ENCODE data around the gene PSME2. TPM values are rescaled to one million over a fixed set of nuclear protein-coding genes. Genes with fewer than 3 reads are reported as not detected.

PSME2 gene
- total and polyA plus RNA-seq, 9 of the 15 experiments (the other 6 are each of a cell fraction or from before 2014, with no cell fraction given), result 111 to 579 (median 159) TPM

DNA sequence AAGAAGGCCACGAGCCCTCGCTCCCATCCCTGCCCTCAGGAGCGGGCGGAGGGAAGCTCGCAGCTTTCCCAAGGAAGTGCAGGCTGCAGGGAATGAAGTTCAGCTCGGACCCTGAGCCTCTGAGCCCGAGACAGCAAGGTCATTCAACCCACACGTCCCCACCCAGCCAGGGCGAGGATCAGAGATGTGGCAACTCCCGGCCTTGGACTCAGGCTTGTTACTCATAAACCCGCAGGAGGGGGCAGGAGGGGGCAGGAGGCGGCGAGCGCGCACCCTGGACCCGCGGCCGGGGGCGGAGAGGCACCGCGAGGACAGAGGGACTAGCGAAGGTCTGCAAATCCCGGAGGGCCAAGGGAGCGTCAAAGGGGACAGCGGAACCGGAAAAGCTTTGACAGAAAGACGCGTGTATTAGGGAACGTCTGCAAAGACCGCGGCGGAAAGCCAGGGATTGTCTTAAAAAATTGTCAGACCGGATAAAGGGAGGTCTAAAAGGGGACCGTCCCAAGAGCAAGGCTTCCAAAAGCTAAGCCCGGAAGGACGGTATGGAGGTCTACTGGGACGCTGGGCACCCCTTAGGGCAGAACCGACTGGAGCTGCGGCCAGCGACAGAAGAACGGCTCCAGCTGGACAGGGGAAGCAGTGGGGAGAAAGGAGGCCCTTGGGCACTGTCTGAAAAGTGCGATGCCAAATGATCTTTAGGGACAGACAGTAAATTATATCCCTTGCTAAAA, 32.4 kb downstream of the PSME2 start (continued):
- TF ChIP-seq PHF8 (IDR thresholded peaks at IDR 0.05; ENCODE audit: borderline replicate concordance, low read length) (peak; percentile 75), ZNF75A (CRISPR knock-in tag; IDR thresholded peaks at IDR 0.05) (no peak), ZFX (CRISPR knock-in tag; IDR thresholded peaks at IDR 0.05) (peak; percentile 92), YY1 (IDR thresholded peaks at IDR 0.05; ENCODE audit: borderline replicate concordance in 1 of 3, control insufficient read depth in 1 of 3, extremely low read depth in 1 of 3, insufficient read depth in 3 of 3, insufficient read length in 1 of 3, insufficient replicate concordance in 2 of 3, low read depth in 1 of 3, low read length in 2 of 3) (peak in 2 of 3 experiments; percentile 9 to 42), KDM2B (CRISPR knock-in tag; IDR thresholded peaks at IDR 0.05) (0 out of 2 replicates have a peak, but pooled peaks have one; percentile 33), POLR2A (conservative IDR thresholded peaks at IDR 0.05) (peak; percentile 88), ZNF436 (CRISPR knock-in tag; IDR thresholded peaks at IDR 0.05) (no peak), FOXP1 (CRISPR knock-in tag; IDR thresholded peaks at IDR 0.05) (no peak), IFI16 (CRISPR knock-in tag; IDR thresholded peaks at IDR 0.05) (no peak), NBN (IDR thresholded peaks at IDR 0.05; ENCODE audit: low read depth) (peak; percentile 45; the same call in 1 of the 2 replicates)
- TF ChIP-seq, protein P1, sequence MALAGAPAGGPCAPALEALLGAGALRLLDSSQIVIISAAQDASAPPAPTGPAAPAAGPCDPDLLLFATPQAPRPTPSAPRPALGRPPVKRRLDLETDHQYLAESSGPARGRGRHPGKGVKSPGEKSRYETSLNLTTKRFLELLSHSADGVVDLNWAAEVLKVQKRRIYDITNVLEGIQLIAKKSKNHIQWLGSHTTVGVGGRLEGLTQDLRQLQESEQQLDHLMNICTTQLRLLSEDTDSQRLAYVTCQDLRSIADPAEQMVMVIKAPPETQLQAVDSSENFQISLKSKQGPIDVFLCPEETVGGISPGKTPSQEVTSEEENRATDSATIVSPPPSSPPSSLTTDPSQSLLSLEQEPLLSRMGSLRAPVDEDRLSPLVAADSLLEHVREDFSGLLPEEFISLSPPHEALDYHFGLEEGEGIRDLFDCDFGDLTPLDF (CRISPR knock-in tag; IDR thresholded peaks at IDR 0.05), result no peak
- TF ChIP-seq, protein P2, sequence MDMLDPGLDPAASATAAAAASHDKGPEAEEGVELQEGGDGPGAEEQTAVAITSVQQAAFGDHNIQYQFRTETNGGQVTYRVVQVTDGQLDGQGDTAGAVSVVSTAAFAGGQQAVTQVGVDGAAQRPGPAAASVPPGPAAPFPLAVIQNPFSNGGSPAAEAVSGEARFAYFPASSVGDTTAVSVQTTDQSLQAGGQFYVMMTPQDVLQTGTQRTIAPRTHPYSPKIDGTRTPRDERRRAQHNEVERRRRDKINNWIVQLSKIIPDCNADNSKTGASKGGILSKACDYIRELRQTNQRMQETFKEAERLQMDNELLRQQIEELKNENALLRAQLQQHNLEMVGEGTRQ (CRISPR knock-in tag; IDR thresholded peaks at IDR 0.05), result no peak
- TF ChIP-seq, protein P3, sequence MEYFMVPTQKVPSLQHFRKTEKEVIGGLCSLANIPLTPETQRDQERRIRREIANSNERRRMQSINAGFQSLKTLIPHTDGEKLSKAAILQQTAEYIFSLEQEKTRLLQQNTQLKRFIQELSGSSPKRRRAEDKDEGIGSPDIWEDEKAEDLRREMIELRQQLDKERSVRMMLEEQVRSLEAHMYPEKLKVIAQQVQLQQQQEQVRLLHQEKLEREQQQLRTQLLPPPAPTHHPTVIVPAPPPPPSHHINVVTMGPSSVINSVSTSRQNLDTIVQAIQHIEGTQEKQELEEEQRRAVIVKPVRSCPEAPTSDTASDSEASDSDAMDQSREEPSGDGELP (CRISPR knock-in tag; IDR thresholded peaks at IDR 0.05; ENCODE audit: borderline replicate concordance), result peak; percentile 94
- TF ChIP-seq, protein P4, sequence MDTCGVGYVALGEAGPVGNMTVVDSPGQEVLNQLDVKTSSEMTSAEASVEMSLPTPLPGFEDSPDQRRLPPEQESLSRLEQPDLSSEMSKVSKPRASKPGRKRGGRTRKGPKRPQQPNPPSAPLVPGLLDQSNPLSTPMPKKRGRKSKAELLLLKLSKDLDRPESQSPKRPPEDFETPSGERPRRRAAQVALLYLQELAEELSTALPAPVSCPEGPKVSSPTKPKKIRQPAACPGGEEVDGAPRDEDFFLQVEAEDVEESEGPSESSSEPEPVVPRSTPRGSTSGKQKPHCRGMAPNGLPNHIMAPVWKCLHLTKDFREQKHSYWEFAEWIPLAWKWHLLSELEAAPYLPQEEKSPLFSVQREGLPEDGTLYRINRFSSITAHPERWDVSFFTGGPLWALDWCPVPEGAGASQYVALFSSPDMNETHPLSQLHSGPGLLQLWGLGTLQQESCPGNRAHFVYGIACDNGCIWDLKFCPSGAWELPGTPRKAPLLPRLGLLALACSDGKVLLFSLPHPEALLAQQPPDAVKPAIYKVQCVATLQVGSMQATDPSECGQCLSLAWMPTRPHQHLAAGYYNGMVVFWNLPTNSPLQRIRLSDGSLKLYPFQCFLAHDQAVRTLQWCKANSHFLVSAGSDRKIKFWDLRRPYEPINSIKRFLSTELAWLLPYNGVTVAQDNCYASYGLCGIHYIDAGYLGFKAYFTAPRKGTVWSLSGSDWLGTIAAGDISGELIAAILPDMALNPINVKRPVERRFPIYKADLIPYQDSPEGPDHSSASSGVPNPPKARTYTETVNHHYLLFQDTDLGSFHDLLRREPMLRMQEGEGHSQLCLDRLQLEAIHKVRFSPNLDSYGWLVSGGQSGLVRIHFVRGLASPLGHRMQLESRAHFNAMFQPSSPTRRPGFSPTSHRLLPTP (IDR thresholded peaks at IDR 0.05; ENCODE audit: borderline replicate concordance, extremely low read depth, insufficient read length), result no peak
- TF ChIP-seq, protein P5, sequence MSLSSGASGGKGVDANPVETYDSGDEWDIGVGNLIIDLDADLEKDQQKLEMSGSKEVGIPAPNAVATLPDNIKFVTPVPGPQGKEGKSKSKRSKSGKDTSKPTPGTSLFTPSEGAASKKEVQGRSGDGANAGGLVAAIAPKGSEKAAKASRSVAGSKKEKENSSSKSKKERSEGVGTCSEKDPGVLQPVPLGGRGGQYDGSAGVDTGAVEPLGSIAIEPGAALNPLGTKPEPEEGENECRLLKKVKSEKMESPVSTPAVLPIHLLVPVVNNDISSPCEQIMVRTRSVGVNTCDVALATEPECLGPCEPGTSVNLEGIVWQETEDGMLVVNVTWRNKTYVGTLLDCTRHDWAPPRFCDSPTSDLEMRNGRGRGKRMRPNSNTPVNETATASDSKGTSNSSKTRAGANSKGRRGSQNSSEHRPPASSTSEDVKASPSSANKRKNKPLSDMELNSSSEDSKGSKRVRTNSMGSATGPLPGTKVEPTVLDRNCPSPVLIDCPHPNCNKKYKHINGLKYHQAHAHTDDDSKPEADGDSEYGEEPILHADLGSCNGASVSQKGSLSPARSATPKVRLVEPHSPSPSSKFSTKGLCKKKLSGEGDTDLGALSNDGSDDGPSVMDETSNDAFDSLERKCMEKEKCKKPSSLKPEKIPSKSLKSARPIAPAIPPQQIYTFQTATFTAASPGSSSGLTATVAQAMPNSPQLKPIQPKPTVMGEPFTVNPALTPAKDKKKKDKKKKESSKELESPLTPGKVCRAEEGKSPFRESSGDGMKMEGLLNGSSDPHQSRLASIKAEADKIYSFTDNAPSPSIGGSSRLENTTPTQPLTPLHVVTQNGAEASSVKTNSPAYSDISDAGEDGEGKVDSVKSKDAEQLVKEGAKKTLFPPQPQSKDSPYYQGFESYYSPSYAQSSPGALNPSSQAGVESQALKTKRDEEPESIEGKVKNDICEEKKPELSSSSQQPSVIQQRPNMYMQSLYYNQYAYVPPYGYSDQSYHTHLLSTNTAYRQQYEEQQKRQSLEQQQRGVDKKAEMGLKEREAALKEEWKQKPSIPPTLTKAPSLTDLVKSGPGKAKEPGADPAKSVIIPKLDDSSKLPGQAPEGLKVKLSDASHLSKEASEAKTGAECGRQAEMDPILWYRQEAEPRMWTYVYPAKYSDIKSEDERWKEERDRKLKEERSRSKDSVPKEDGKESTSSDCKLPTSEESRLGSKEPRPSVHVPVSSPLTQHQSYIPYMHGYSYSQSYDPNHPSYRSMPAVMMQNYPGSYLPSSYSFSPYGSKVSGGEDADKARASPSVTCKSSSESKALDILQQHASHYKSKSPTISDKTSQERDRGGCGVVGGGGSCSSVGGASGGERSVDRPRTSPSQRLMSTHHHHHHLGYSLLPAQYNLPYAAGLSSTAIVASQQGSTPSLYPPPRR (CRISPR knock-in tag; IDR thresholded peaks at IDR 0.05; ENCODE audit: borderline replicate concordance), result no peak

All from K562 (cell line).